Neural cell (in vitro differentiated cells): ENCODE results near the gene ACVR1. TPM values are rescaled to one million over a fixed set of nuclear protein-coding genes. Genes with fewer than 3 reads are reported as not detected.

Experiments
- H2AFZ ChIP-seq: fragments of 200-600, 300-800 bp; sonication (generic), shearing (Covaris generic); 2 replicates; pipeline ENCODE4 v1.6.0; 2014; ENCODE audit warnings: low read depth, mild to moderate bottlenecking, antibody characterized with exemption, low read length, moderate library complexity
- H3F3A ChIP-seq: fragments of 200-600 bp; shearing (Covaris generic); 2 replicates; pipeline ENCODE4 v1.6.1; 2016; ENCODE audit warnings: mild to moderate bottlenecking, moderate library complexity, mixed read lengths, antibody characterized with exemption, low read length; ENCODE audit not compliant: insufficient read depth, poor library complexity, severe bottlenecking
- H3K27ac ChIP-seq: fragments of 200-600, 300-800 bp; sonication (generic), shearing (Covaris generic); 2 replicates; pipeline ENCODE4 v1.5.1; 2014; ENCODE audit warnings: mild to moderate bottlenecking, low read length, moderate library complexity
- H3K27me3 ChIP-seq: fragments of 300-800, 200-600 bp; sonication (generic), shearing (Covaris generic); 2 replicates; pipeline ENCODE4 v1.6.0; 2014; ENCODE audit warnings: mild to moderate bottlenecking, low read depth, low read length, moderate library complexity; ENCODE audit not compliant: insufficient read depth
- H3K36me3 ChIP-seq: fragments of 300-800, 200-600 bp; sonication (generic), shearing (Covaris generic); 2 replicates; pipeline ENCODE4 v1.5.1; 2014; ENCODE audit warnings: mild to moderate bottlenecking, antibody characterized with exemption, low read length, moderate library complexity; ENCODE audit not compliant: insufficient read depth
- H3K4me2 ChIP-seq: fragments of 300-800, 200-600 bp; sonication (generic), shearing (Covaris generic); 2 replicates; pipeline ENCODE4 v1.6.0; 2014; ENCODE audit warnings: mild to moderate bottlenecking, low read length
- H3K4me3 ChIP-seq: fragments of 300-800, 200-600 bp; sonication (generic), shearing (Covaris generic); 2 replicates; pipeline ENCODE4 v1.5.1; 2014; ENCODE audit warnings: mild to moderate bottlenecking, low read length, moderate library complexity
- H3K79me2 ChIP-seq: fragments of 200-600 bp; shearing (Covaris generic); replicated peaks from 2 replicates; pipeline ENCODE4 v1.6.0; 2014; ENCODE audit warnings: mild to moderate bottlenecking, low read length, moderate library complexity; ENCODE audit not compliant: insufficient read depth
- H3K9ac ChIP-seq: fragments of 300-800, 200-600 bp; sonication (generic), shearing (Covaris generic); 2 replicates; pipeline ENCODE4 v1.6.1; 2016; ENCODE audit warnings: mild to moderate bottlenecking, low read length, mixed read lengths
- H3K9me2 ChIP-seq: fragments of 200-600 bp; shearing (Covaris generic); 2 replicates; pipeline ENCODE4 v1.6.1; 2016; ENCODE audit warnings: mild to moderate bottlenecking, low read length, mixed read lengths; ENCODE audit not compliant: insufficient read depth
- H3K9me3 ChIP-seq: fragments of 200-600, 300-800 bp; sonication (generic), shearing (Covaris generic); 2 replicates; pipeline ENCODE4 v1.6.1; 2016; ENCODE audit warnings: mild to moderate bottlenecking, mixed run types, low read length, moderate library complexity, mixed read lengths
- H4K20me1 ChIP-seq: fragments of 200-600 bp; shearing (Covaris generic); 2 replicates; pipeline ENCODE4 v1.6.1; 2016; ENCODE audit warnings: mild to moderate bottlenecking, mixed run types; ENCODE audit not compliant: insufficient read depth
- EP300 ChIP-seq: fragments of 450-650 bp; conservative IDR thresholded peaks from 2 replicates; pipeline ENCODE4 v1.6.1; 2014; ENCODE audit warnings: antibody characterized with exemption, mild to moderate bottlenecking, moderate library complexity; ENCODE audit not compliant: poor library complexity, severe bottlenecking
- EZH2 ChIP-seq: fragments of 200-600, 300-800 bp; shearing (Covaris generic), sonication (generic); IDR thresholded peaks from 2 replicates; pipeline ENCODE4 v1.6.1; 2014; ENCODE audit warnings: antibody characterized with exemption, low read length, borderline replicate concordance, mild to moderate bottlenecking; ENCODE audit not compliant: insufficient read depth, poor library complexity, severe bottlenecking
- MXI1 ChIP-seq: fragments of 450-650 bp; conservative IDR thresholded peaks from 2 replicates; pipeline ENCODE4 v1.6.1; 2014; ENCODE audit warnings: antibody characterized with exemption, mild to moderate bottlenecking; ENCODE audit not compliant: poor library complexity, severe bottlenecking
- POLR2AphosphoS5 ChIP-seq: IDR thresholded peaks from 2 replicates; pipeline ENCODE4 v1.6.1; 2012
- RAD21 ChIP-seq: fragments of 450-650 bp; conservative IDR thresholded peaks from 2 replicates; pipeline ENCODE4 v1.6.1; 2014; ENCODE audit warnings: antibody characterized with exemption, mild to moderate bottlenecking, moderate library complexity
- SMC3 ChIP-seq: fragments of 450-650 bp; conservative IDR thresholded peaks from 2 replicates; pipeline ENCODE4 v1.6.1; 2014; ENCODE audit warnings: antibody characterized with exemption, mild to moderate bottlenecking, moderate library complexity; ENCODE audit not compliant: poor library complexity
- TAF1 ChIP-seq: IDR thresholded peaks from 2 replicates; pipeline ENCODE4 v1.6.1; 2012; ENCODE audit warnings: low read depth
- polyA plus RNA-seq: library from polyadenylated mRNA; depleted of rRNA; stranded (reverse); fragments of >200 nt; gene quantifications from 2 replicates; pipeline ENCODE4 v1.2.3, GENCODE V29; 2014
- TF ChIP-seq, protein P1 (sequence below): fragments of 450-650 bp; IDR thresholded peaks from 2 replicates; pipeline ENCODE4 v1.5.1; 2014; ENCODE audit warnings: antibody characterized with exemption, mild to moderate bottlenecking, moderate library complexity; ENCODE audit not compliant: poor library complexity, severe bottlenecking
- TF ChIP-seq, protein P2 (sequence below): IDR thresholded peaks from 2 replicates; pipeline ENCODE4 v1.6.1; 2012; ENCODE audit warnings: borderline replicate concordance

The ACVR1 gene
- polyA plus RNA-seq, 1 donor from 2014 or later, result 4.0 TPM

DNA sequence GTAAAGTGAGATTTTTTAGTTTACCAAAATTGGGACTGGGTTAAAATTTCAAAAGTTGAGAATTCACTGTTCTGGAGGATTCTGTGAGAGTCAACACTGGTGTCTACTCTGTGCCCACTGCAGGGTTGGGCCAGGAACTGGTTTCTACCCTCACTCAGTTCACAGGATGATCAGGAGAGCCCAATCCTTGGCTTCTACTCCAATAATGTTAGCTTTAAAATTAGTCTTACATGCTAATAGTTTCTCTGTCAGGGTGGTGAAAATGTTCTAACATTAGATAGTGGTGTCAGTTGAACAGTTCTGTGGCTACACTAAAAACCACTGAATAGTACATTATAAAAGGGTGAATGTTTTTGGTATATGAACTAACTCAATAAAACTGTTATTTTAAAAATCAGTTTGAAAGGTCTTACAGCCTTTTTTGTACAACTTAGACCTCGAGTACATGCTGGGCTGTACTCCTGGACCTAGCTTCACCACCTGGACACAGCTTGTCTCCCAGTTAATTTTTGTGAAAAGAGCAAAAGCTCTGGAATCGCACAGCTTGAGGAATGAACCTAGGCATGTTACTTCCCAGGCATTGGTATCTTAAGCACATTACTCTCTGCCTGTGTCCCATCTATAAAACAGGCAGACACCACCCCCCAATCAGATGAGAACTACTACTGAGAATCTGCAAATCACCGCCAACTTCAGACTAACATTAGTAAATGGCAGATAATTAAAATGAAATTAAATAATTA lies 44.4 kb downstream of the ACVR1 start:
- Histone ChIP-seq H3K79me2 (no peaks in the 10 kb centered on the region), H2AFZ (no peak overlapping the region), H3K9ac (no peak overlapping the region), H3K36me3 (no peaks in the 10 kb centered on the region), H3K4me3 (no peak overlapping the region), H3F3A (no peaks in the 10 kb centered on the region), H3K4me2 (no peak overlapping the region), H3K27ac (no peak overlapping the region), H3K9me2 (no peaks in the 10 kb centered on the region), H4K20me1 (no peaks in the 10 kb centered on the region), H3K27me3 (no peaks in the 10 kb centered on the region), H3K9me3 (no peaks in the 10 kb centered on the region)
- TF ChIP-seq RAD21, result no peak
- no peak for TF ChIP-seq SMC3
- TF ChIP-seq EP300, result no peak
- TF ChIP-seq, protein P1, sequence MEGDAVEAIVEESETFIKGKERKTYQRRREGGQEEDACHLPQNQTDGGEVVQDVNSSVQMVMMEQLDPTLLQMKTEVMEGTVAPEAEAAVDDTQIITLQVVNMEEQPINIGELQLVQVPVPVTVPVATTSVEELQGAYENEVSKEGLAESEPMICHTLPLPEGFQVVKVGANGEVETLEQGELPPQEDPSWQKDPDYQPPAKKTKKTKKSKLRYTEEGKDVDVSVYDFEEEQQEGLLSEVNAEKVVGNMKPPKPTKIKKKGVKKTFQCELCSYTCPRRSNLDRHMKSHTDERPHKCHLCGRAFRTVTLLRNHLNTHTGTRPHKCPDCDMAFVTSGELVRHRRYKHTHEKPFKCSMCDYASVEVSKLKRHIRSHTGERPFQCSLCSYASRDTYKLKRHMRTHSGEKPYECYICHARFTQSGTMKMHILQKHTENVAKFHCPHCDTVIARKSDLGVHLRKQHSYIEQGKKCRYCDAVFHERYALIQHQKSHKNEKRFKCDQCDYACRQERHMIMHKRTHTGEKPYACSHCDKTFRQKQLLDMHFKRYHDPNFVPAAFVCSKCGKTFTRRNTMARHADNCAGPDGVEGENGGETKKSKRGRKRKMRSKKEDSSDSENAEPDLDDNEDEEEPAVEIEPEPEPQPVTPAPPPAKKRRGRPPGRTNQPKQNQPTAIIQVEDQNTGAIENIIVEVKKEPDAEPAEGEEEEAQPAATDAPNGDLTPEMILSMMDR, result no peak
- no peak for TF ChIP-seq POLR2AphosphoS5
- no peak for TF ChIP-seq EZH2
- TF ChIP-seq TAF1, result no peak
- TF ChIP-seq, protein P2, sequence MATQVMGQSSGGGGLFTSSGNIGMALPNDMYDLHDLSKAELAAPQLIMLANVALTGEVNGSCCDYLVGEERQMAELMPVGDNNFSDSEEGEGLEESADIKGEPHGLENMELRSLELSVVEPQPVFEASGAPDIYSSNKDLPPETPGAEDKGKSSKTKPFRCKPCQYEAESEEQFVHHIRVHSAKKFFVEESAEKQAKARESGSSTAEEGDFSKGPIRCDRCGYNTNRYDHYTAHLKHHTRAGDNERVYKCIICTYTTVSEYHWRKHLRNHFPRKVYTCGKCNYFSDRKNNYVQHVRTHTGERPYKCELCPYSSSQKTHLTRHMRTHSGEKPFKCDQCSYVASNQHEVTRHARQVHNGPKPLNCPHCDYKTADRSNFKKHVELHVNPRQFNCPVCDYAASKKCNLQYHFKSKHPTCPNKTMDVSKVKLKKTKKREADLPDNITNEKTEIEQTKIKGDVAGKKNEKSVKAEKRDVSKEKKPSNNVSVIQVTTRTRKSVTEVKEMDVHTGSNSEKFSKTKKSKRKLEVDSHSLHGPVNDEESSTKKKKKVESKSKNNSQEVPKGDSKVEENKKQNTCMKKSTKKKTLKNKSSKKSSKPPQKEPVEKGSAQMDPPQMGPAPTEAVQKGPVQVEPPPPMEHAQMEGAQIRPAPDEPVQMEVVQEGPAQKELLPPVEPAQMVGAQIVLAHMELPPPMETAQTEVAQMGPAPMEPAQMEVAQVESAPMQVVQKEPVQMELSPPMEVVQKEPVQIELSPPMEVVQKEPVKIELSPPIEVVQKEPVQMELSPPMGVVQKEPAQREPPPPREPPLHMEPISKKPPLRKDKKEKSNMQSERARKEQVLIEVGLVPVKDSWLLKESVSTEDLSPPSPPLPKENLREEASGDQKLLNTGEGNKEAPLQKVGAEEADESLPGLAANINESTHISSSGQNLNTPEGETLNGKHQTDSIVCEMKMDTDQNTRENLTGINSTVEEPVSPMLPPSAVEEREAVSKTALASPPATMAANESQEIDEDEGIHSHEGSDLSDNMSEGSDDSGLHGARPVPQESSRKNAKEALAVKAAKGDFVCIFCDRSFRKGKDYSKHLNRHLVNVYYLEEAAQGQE, result no peak
- no peak for TF ChIP-seq MXI1

DNA sequence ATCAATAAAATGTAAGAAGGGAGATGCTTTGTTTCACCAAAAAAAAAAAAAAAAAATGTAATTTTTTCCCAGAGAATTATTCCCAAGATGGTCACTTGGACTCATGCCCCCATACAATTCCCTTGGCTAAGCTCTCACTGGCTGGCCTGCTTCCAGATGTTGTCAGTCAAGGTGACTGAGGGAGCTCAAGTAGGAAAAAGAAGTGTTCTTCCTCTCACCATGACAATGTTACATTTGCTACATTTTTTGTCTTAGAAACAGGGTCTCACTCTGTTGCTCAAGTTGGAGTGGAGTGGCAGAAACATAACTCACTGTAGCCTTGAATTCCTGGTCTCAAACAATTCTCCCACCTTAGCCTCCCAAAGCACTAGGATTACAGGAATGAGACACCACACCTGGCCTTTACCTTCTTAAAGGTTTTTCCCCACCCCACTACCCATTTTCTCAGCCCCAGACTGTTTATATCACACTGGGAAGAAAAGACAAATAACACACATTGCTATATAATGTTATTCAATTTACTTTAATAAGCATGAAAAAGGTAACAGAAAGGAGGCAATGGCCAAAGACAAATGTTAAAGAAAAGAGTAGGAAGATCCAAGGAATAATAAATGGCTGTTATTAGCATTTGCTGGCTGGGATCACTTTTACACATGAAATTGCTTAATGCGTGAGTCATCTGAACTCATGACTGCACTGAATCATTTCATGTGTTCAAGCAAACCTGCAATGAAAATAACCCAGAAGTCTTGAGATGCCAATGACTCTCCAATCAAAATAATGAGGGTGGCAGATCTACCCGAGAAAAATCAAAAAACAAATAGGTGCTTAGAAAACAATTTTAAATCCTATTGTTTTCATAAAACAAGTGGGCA lies 45.2 kb downstream of the ACVR1 start:
- no peaks in the 10 kb centered on the region for H3K27me3 ChIP-seq
- no peaks in the 10 kb centered on the region for H3F3A ChIP-seq
- H3K4me3 ChIP-seq, result no peak overlapping the region
- H4K20me1 ChIP-seq, result no peaks in the 10 kb centered on the region
- no peak overlapping the region for H3K4me2 ChIP-seq
- no peaks in the 10 kb centered on the region for H3K9me3 ChIP-seq
- no peak overlapping the region for H2AFZ ChIP-seq
- H3K36me3 ChIP-seq, result no peaks in the 10 kb centered on the region
- H3K9me2 ChIP-seq, result no peaks in the 10 kb centered on the region
- no peak overlapping the region for H3K9ac ChIP-seq
- TF ChIP-seq, protein P1, result no peak
- TF ChIP-seq SMC3, result no peak
- TF ChIP-seq, protein P2, result no peak
- no peak overlapping the region for H3K27ac ChIP-seq
- no peaks in the 10 kb centered on the region for H3K79me2 ChIP-seq
